Raji (cell line): ENCODE data around the gene FGF1.

ENCODE experiments used
- POLR2A ChIP-seq: IDR thresholded peaks from 2 replicates; pipeline ENCODE4 v1.6.1; 2011; ENCODE audit warnings: low read depth, low read length, control low read depth; ENCODE audit not compliant: insufficient read depth

The FGF1 gene

GRCh38 chr5:142597546-142598337, 88.1 kb downstream of the FGF1 start:
- no peak for TF ChIP-seq POLR2A

DNA sequence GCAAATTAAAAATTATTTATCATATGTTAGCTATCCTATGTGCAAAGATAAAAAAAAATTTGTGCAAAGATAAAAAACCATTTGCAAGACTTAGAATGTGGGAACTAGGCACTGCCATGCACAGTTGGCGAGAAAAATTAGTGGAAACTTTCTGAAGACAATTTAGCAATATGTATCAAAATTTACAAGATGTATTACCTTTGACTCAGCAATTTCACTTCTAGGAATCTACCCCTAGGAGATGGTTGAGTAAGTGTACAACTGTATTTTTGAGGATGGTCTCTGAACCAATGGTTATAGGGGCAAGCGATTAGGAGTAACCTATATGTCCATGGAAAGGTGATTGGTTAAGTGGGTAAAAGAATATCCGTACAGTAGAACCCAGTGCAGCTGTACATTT, 88.9 kb downstream of the FGF1 start:
- TF ChIP-seq POLR2A: no peak

DNA sequence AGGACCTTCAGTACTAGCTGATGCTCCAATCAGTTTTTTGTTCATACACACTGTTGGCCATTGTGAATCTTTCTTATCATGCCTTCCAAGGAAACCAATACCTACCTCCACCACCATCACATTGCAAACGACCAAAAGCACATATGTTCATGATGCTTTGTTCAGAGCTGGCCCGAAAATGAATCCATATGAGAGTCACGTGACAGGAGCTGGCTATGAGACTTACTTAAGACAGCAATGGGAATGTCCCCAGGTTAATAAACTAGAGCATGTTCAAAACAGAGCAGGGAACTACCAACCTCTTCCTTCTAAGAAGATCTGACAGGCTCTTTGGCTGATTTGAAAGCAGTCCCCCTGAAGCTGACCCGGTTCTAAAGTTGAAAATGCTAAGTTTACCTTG, 93.5 kb downstream of the FGF1 start:
- no peak for TF ChIP-seq POLR2A

DNA sequence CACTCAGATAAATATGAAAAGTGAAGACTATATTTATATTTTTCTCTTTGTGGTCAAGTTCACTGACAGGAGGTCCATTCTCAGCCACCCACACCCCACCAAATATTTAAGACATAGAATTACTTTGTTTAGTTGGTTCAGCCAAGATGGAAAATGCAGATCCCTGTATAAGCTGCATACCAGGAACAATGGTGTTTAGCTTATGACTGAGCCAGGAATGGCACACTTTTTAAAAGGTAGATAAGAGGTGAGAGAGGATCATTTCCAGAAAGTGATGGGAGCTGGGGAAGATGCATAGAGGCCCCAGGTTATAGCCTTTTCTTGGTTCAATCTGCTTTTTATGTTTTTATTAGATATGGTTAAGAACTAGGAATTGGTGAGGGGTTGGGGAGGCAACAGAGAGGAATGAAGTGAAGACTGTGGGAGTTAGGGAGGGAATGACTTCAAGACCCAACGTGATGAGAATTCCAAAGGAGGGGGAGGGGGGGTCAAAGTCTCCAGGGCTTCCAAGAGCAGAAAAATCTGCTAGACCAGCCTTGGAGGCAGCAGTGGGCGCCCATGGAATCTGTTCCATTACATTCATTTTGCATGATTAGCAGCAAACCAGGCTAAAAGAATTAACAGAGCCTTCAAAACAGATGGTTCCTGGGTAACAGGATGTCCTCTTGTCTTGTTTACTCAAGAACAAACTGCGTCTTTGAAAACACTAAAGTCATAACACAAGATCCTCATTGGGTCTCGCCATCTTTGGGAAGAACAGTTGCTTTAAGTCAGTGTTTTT, 95.2 kb downstream of the FGF1 start:
- TF ChIP-seq POLR2A: no peak

DNA sequence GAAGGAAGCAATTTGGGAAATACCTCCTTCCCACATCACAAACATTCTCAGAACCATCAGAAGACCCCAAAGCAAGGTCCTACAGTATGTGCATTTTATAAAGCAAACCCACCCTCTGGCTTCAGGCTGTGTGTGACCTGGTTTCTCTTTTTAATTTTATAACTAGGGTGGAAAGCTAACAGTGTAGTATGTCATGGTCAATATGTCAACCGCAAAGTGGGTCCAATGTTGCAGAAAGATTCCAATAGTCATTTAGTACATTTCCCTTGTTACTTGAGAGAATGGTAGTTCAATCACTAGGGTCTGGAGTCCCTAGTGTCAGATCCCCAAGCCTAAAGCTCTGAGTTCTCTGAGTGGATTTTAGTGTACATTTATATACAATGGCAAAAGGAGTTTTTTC, 96.2 kb downstream of the FGF1 start:
- no peak for TF ChIP-seq POLR2A

DNA sequence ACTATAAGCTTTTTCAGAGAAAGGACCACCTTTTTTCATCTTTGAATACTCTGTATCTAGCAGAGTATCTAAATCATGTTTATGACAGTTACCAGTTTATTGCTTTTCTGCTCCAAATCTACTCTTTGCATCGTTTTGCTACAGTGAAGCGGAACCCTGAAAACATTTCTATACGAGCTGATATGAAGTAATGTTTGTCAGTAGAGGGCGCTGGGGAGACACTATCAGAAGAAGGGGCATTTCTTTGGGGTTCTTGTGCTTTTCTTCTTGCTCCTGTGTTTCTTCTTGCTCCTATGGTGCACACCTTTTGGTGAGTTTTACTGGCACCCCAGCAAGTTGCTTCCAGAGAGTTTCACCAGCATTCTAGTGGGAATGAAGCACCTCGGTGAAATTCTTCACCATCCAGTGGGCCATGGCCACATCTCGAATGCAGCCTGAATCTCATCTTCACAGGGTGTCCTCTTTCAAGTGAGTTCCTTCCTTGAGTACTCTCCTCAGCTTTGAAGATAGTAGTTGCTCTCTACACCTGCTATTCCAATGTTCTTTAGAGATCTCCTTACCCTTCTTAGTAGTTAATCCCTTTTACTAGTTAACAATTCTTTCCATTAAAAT, 98.4 kb downstream of the FGF1 start:
- no peak for TF ChIP-seq POLR2A

DNA sequence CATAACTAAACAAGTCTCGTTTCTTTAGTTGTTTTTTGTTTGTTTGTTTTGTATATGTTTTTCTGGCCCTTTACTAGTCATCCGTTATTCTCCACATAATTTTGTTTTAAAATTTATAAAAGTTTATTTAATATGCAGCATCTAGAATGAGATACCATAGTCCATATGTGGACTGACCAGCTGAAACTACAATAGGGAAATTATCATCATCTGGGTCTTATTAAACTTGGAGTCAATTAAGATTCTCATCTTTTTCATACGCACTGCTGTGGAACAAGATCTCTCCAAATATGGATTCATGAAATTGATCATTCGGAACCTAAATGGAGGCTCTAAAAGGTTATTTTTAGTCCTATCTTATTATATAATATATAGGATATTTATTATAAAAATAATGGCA, 99.3 kb downstream of the FGF1 start:
- no peak for TF ChIP-seq POLR2A

- no peak for TF ChIP-seq POLR2A
Measured at GRCh38 chr5:142585451-142585850, 100.4 kb downstream of the FGF1 start.

GRCh38 chr5:142584891-142585290, 101.0 kb downstream of the FGF1 start:
- no peak for TF ChIP-seq POLR2A

DNA sequence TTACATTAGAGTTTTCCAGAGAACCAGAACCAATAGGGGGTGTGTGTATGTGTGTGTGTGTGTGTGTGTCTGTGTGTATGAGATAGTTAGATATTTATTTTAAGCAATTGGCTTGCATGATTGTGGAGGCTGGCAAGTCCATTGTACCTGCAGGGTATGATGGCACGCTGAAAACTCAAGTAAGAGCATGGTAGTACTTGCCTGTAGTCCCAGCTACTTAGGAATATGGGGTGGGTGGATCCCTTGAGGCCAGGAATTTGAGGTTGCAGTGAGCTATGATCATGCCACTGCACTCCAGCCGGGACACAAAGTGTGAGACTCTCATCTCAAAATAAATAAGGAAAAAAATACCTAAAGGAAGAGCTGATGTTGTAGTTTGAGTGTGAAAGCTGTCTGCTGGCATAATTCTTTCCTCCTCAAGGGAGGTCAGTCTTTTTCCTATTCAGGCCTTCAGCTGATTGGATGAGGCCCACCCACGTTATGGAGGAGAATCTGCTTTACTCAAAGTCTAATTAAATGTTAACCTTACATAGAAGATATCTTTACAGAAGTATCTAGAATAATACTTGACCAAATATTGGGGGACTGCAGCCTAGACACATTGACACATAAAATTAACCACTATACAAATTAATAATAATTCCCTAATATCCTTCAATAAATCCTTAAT, 107.6 kb downstream of the FGF1 start:
- TF ChIP-seq POLR2A: no peak

DNA sequence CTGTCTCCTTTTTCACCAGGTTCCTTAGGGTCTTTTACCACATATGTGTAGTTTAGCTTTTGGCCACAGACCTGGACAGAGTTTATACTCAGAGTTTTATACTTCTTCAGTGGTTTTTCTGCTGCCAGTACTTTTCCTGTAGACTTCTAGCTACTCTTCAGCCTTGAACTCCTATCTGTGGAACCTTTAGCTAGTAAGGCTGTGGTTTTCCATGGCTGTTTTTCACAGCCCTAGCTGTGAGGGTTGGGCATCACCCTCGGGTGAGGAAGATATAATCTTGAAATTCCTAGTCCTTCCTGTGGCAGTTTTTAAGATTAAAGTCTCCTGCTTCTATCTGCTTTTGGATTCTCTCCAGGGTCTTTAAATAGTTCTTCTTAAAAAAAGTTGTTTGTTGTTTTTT, 109.1 kb downstream of the FGF1 start:
- TF ChIP-seq POLR2A: no peak

- no peak for TF ChIP-seq POLR2A
Measured at GRCh38 chr5:142576303-142576702, 109.6 kb downstream of the FGF1 start.

DNA sequence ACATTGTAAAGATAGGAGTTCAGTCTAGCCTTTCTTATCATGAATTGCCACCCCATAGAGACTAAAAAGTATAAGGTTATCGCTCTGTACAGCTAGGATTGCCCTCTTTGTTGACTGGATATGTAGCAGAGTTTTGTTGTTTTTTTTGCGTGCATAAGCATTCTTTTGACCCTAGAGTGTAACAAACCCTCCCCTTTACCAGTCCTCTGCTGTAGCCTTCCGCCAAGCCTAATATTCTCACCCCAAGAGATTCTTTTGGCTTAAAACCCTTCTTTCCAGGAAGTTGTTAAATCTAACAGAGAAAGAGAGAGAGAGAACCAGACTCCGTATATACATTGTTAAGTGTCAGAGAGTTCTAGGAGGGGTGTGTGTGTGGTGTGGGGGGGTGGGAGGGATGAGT, 113.9 kb downstream of the FGF1 start:
- TF ChIP-seq POLR2A: no peak

GRCh38 chr5:142571371-142571770, 114.5 kb downstream of the FGF1 start:
- TF ChIP-seq POLR2A: no peak

- no peak for TF ChIP-seq POLR2A
Measured at GRCh38 chr5:142569905-142570304, 116.0 kb downstream of the FGF1 start.
